ENCODE results near the gene ARHGAP4. TPM values are rescaled to one million over a fixed set of nuclear protein-coding genes. Genes with fewer than 3 reads are reported as not detected.

ARHGAP4 gene
- total RNA-seq, 1 donor from 2014 or later, result 50.7 TPM

- intact Hi-C loops (cut with DNase I), result no loop called here
- DNase-seq (ENCODE audit: low spot score), result no peak
Measured at GRCh38 chrX:153948847-153949805, 23.1 kb upstream of the ARHGAP4 start.

GRCh38 chrX:153948002-153948466 lies 22.0 kb upstream of the ARHGAP4 start:
- intact Hi-C loops (cut with DNase I), result no loop called here
- DNase-seq (ENCODE audit: low spot score), result no peak
- peak; percentile 8 for ATAC-seq

More at GRCh38 chrX:153948847-153949805, 23.1 kb upstream of the ARHGAP4 start:
- no peak for ATAC-seq

- intact Hi-C loops (cut with DNase I), result no loop called here
- ATAC-seq, result peak; percentile 66
Measured at GRCh38 chrX:153947009-153947769, 21.1 kb upstream of the ARHGAP4 start.

GRCh38 chrX:153945956-153946943 lies 20.2 kb upstream of the ARHGAP4 start:
- no peak for ATAC-seq
- intact Hi-C loops (cut with DNase I), result no loop called here
- DNase-seq (ENCODE audit: low spot score), result no peak

More at GRCh38 chrX:153947009-153947769, 21.1 kb upstream of the ARHGAP4 start:
- DNase-seq (ENCODE audit: low spot score), result peak; percentile 83

- intact Hi-C loops (cut with DNase I), result no loop called here
- DNase-seq (ENCODE audit: low spot score), result no peak
- peak; percentile 1 for ATAC-seq
Measured at GRCh38 chrX:153944800-153945150, 18.7 kb upstream of the ARHGAP4 start.

GRCh38 chrX:153944140-153944799 lies 18.2 kb upstream of the ARHGAP4 start, which contains the start of gene RENBP:
Gene RENBP, minus strand, starts transcription at chrX:153944643. Its CDS starts 33 bp downstream, at chrX:153944610.
- DNase-seq (ENCODE audit: low spot score), result peak; percentile 80
- ATAC-seq, result peak; percentile 34
- intact Hi-C loops (cut with DNase I), result no loop called here

- intact Hi-C loops (cut with DNase I), result no loop called here
- ATAC-seq, result no peak
- no peak for DNase-seq (ENCODE audit: low spot score)
Measured at GRCh38 chrX:153941336-153942252, 15.5 kb upstream of the ARHGAP4 start.

- DNase-seq (ENCODE audit: low spot score), result no peak
- intact Hi-C loops (cut with DNase I), result no loop called here
- ATAC-seq, result no peak
Measured at GRCh38 chrX:153939573-153939972, 13.5 kb upstream of the ARHGAP4 start.

GRCh38 chrX:153938226-153938786 lies 12.2 kb upstream of the ARHGAP4 start:
- no peak for ATAC-seq
- intact Hi-C loops (cut with DNase I), result no loop called here
- no peak for DNase-seq (ENCODE audit: low spot score)

- DNase-seq (ENCODE audit: low spot score) (no peak), ATAC-seq (no peak)
- intact Hi-C loops (cut with DNase I), result no loop called here
Measured at GRCh38 chrX:153937056-153937455, 11.0 kb upstream of the ARHGAP4 start.

- intact Hi-C loops (cut with DNase I), result no loop called here
- DNase-seq (ENCODE audit: low spot score) (no peak), ATAC-seq (peak; percentile 9)
Measured at GRCh38 chrX:153935326-153935851, 9.3 kb upstream of the ARHGAP4 start.

GRCh38 chrX:153934762-153935325 lies 8.8 kb upstream of the ARHGAP4 start, which contains the start of gene NAA10:
Gene NAA10, minus strand, starts transcription at chrX:153935037. Its CDS starts 133 bp downstream, at chrX:153934904.
- intact Hi-C loops (cut with DNase I), result no loop called here

GRCh38 chrX:153934148-153934761 lies 8.2 kb upstream of the ARHGAP4 start:
- ATAC-seq (peak; percentile 6), DNase-seq (ENCODE audit: low spot score) (no peak)
- intact Hi-C loops (cut with DNase I), result no loop called here

More at GRCh38 chrX:153934762-153935325, 8.8 kb upstream of the ARHGAP4 start, which contains the start of gene NAA10:
- DNase-seq (ENCODE audit: low spot score) (peak; percentile 80), ATAC-seq (peak; percentile 94)

GRCh38 chrX:153933748-153934147 lies 7.7 kb upstream of the ARHGAP4 start:
- DNase-seq (ENCODE audit: low spot score), result no peak
- ATAC-seq, result no peak
- intact Hi-C loops (cut with DNase I), result no loop called here

- ATAC-seq, result no peak
- DNase-seq (ENCODE audit: low spot score), result no peak
- intact Hi-C loops (cut with DNase I), result no loop called here
Measured at GRCh38 chrX:153932220-153932915, 6.3 kb upstream of the ARHGAP4 start.
